ENCODE results near the gene INO80E.

- TF ChIP-seq CTCF (IDR thresholded peaks at IDR 0.05; ENCODE audit: poor library complexity) = no peak
- TF ChIP-seq EZH2 (IDR thresholded peaks at IDR 0.05; ENCODE audit: borderline replicate concordance) = no peak
Observed at GRCh38 chr16:29995324-29995910, 624 bp upstream of the INO80E start, which contains the start of gene HIRIP3.

All from hepatocyte (in vitro differentiated cells).